Central memory CD4-positive, alpha-beta T cell (primary cell): ENCODE data around the gene SFT2D3.
"Not testable (repeated sequence)": the region's sequence is repeated elsewhere in the genome, so short reads cannot be mapped to it uniquely, and the experiment has no call there.

Experiments used
- DNase-seq: peaks from one replicate; pipeline ENCODE4 v3.0.0; 2022

The SFT2D3 gene

DNA sequence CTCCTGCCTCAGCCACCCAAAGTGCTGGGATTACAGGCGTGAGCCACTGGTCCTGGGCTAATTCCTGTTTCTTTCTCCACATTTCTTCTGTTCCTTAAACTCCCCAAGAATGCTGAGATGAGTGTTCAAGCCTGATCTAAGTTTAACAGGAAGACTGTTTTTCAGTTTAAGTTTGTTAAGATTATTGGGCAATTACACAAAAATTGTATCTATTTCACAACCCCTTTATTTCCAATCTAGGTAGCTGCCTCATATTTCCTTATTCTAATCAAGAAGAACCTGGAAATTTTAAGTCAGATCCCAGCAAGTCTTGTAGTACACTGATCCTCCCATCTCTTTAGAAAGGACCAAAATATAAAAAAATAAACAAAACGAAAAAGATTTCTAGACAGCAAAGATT is 11.7 kb downstream of the SFT2D3 start:
- no peak for DNase-seq

DNA sequence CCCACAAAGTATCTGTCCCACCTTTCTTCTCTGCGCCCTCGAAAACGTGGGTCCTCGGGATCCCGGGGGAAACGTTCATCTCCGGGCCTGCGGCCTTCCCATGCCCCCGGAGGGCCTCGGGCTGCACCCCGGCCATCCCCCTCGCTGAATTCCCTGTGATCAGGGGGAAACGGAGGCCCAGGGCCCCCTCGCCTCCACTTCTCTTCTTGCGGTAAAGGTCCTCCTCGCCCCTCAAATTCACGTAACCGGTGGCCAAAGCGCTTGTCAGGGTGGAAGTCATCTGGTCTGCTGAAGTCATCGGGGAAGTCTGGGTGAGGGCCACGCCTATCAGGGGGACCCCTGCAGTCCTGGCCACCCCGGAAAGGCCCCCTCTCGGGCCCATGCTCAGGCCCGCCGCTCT is 12.3 kb downstream of the SFT2D3 start:
- no peak for DNase-seq

DNA sequence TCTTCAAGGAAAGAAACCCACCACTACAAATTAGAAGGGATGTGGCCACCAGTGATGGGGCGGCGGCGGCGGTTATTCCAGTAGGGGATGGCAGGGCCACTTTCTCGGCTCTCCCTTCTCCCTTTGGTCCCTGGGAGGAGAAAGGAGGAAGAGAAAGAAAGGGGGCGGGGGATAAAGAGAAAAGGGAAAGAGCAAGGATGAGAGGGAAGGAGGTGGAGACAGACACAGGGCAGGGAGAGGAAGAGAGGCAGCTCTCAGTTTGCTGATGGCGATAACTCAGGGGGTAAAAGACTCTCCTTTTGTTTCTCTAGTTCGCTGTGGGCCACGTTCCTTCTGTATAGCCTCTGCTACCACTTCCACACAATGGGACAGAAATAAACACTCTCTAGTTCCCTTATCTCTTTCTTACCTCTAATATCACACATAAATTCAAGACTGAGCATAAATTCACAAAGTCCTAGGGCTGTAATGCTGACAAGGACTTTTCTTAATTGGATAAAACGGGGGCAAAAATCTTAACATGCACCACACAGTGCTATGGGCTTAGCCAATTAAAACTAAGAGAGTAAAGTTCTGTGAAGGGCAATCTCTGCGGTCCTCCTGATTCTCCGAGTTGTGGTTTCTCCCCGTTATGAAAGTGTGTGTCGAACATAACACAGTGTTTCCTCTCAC is 14.6 kb downstream of the SFT2D3 start:
- no peak for DNase-seq

DNA sequence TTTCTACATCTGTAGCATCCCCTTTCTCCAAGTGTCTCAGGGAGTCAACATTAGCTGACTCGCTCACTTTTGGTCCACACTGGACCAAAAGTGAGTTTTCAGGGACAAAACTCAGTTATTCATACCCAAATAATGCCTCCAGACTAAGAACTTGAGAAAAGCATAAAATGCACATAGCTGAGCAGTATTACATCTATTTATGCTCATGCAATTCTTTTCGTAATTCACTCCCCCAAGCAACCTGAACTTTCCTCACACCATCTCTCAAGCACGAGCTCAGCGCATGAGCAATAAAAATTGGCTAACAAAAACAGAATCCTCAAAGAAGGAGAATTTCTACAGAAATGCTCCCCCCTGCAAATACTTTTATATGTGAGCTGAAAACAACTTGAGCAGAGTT is 17.0 kb downstream of the SFT2D3 start:
- DNase-seq, result no peak

DNA sequence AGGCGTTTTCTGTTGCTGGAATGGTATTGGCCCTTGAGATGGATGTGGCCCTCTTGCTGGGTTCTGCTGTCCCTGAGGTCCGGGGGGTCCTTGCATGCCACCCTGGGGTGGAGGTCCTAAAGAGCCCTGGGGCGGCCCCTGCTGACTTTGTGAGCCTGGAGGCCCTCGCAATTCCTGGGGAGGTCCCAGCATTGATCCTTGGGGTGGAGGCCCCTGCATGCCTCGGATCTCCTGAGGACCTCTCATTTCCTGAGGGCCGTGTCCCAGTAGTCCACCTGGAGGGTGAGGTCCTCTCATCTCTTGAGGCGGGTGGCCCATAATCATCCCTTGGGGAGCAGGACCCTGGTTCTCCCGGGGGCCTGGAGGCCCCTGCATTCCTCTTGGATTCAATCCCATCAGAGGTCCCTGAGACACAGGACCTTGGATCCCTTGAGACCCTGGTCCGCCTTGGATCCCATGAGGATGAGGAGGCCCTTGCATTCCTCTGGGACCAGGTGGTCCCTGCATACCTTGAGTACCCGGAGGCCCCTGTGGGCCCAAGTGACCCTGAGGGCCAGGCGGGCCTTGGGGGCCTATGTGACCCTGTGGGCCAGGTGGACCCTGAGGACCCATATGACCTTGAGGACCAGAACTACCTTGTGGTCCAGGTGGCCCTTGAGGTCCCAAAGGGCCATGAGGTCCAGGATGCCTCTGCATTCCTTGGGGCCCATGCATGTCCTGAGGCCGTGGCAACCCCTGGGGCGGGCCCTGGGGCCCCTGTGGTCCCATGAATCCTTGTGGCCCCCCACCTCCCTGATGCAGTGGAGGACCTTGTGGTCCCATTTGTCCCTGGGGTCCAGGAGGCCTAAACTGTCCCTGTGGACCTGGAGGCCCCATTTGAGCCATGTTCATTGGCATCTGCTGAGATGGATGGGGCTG is 18.3 kb downstream of the SFT2D3 start:
- no peak for DNase-seq

DNA sequence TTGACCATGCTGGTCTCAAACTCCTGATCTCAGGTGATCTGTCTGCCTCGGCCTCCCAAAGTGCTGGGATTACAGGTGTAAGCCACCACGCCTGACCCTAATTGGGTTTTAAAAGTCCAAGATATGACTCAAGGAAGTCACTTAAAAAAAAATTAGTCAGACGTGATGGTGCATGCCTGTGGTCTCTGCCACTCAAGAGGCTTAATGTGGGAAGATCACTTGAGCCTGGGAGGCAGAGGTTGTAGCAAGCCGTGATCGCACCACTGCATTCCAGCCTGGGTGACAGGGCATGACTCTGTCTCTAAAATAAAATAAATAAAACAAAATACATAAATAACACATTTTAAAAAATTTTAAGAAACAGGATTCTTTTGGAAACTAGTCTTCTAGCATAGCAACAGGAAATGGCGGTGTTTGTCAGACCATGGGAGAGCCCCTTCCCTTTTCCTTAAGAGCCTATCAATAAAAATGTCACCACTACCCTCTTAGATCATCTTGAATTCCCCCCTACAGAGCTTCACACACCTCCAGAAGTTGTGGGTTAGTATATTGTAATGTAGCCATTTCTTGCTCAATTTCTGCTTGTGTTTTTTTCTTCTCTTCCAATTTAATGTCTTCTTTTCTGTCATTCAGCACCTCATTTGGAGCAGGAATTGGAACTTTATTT is 20.1 kb downstream of the SFT2D3 start:
- DNase-seq, result no peak

DNA sequence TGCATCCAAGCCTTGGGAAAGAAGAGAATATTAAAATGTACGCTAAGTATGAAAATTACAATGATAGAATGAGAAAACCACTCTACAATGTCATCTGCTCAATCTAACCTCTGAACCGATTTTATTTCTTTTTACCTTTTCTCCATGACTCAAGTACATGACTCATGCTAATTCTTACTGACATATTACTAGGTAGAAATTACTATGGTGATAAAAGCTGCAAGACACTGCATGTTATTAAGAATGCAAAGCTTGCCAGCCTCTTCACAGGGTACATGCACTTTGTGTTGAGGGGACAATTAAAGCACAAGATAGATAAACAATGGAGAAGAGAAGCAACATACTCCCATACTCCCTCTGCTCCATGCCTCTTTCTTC is 20.7 kb downstream of the SFT2D3 start:
- no peak for DNase-seq

DNA sequence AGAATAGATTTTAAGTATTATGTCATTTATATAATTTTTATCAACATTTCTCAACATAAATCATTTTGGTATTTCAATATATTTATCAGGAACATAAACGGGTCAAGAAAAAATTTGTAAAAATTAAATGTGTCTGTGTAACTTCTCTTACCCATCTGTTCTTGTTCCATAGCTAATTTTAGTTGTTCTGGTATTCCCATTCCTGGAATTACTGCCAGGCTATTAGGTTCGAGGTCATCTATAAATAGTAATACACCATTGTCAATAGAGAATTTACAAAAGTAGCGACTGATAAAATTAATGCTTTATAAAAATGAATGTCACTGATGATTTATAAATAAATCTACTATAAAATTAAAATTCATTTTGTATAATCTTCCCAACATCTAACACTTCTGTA is 21.5 kb downstream of the SFT2D3 start:
- no peak for DNase-seq

DNA sequence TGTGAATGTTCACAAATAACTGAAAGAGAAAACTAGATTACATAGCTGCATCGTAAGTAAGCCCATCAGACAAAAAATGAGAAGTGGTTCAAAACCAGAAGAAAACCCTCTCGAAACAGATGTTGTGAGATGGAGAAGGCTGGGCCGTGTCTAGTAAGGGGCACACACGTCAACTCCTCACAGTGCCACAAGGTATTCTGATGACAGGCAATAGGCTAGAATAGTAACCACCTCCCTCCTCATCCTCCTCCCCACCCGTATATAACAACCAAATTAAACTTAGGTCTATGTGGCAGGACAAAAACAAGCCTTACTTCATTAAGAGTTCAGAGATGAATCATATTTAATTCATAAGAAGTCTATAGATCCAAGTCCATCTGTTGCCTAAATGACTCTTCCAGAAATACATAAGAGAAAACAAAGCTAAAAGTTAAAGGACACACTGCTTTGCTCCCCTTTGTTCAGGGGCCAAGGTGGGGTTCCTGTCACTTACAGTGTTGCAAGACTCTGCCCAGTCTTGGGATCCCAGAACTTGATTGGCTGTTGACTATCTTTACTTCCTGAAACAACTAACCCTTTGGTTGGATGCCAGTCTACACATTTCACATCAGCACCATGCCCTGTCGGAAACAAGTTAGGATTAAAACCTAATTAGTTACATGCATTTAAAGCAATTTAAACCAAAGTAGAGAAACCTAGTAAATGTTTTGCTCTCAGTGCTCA is 25.0 kb downstream of the SFT2D3 start:
- DNase-seq, result no peak

DNA sequence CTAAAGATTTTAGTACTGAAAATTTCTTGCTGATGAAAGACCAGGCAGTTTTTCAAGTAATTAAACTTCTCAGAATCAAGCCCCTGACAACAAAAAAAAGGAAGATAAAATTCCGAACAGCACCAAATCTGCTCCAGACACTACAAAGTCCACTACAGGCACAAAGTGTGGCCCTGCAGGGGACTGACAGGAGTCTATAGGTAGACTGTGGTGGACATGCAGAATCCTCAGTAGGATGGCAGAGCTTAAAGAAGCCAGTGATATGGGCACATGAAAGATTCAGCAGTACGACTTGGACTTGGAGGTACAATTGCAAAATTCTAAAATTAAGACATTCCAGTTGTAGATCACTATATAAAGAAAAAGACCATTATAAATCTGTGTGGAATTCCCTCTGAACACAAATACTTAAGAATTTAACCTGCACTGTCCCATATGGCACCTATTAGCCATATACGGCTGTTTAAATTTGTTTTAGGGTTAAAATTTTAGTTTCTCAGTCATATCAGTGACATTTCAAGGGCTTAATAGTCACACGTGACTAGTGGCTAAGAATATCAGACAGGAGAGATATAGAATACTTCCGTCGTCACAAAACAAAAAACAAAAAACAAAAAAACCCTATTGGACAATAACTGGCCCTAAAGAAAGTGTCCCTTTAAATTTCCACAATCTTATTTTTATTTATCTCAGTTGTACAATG is 32.0 kb downstream of the SFT2D3 start:
- no peak for DNase-seq

DNA sequence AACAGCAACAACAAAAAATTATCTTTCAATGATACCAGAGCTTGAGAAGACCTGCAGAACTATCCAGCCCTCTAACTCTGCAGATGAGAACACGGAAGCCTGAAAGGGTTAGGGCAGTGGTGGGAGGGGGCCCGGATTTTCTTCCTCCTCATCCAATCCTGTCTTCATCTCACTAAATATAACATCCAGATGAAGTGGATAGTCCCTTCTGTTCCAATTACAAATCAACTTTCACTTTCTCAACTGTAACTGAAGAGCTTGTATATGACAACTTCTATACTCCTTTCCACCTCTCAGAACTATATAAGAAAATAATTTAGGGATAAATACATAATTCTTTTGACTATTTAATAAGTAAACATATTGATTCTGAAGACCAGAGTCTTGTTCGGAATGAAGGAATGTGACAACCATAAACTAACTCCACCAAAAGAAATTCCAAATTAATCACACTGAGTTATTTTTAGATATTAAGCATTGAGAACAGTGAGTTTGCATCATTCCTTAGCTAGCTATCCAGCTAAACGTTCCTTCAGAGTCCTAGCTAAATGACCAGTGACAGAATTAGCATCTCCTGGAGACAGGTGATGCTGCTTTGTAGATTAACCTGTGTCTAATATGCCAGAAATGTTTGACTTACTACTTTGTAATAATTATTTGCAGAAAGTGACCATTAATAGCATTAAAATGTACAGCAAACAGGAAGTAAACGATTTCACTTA is 32.7 kb downstream of the SFT2D3 start:
- no peak for DNase-seq

DNA sequence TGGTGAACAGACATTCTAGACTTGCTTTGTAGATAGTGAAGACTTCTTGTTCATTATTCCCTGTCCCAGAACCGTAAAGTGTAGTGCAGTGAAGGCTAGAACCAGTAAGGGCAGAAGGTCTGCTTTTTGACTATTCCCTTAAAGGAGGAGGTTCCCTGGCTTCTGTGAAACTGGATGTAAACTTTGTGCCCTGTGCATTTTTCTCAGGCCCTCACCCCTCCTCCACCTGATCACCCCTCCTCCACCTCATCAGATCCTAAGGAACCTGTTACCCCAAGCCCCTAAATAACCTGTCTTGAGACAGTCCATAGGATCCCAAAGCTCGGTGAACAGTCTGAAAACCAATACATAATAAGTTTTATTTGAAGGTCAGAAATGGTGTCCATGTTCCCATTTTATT is 33.7 kb downstream of the SFT2D3 start:
- no peak for DNase-seq

DNA sequence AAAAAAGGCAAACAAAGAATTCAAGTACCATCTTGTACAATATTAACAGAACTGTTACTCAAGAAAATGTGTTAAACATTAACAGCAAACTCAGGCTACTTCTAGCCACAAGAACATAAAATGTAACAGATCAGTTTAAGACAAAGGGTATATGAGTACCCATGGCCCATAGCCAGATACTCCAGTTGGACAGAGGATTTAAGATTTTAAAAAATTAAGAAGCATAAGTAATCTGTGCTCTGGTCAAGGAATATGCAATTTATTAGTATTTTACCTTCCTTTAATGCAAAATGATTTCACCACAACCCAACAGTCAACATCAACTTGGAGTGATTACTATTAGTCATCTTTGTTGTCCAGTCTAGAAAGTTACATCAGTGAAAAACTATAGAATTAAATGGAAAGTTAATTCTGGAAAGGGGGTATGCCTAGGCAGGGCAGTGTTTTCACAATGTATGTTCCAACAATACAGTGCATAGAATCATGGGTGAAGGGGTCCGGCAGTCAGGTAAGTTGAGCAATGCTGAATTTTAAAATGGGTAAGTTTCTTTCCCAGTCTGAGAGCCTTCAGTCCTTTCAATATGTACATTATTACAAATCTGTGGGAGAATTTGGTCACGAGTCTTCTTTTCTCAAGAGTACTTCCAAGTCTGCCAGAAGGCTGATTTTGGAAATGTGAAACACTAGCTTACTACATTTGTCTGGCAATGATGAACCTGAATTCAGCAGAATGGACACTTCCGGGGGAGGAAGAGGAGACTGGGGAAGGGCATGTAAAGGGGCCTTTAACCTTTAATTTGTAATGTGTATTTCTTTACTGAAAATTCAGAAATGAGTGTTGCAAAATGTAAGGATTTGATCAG is 34.5 kb downstream of the SFT2D3 start:
- no peak for DNase-seq

DNA sequence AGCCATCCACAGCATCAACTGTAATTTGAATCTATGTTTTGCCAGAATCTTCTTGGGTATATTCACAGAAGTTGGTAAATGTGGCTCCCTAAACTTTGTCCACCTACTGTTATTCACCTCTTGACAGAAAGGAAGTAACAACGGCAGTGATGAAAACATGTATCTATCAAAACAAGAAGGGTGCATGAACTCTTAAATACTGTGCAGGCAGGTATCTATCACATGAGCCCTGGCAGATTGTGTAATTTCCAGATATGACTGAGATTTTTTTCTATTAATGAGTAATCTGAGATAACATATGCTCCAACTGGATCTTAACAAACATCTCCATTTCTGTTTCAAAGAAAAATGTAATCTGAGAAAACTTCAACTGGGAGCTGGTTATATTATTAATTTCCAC is 36.6 kb downstream of the SFT2D3 start:
- DNase-seq, result no peak

DNA sequence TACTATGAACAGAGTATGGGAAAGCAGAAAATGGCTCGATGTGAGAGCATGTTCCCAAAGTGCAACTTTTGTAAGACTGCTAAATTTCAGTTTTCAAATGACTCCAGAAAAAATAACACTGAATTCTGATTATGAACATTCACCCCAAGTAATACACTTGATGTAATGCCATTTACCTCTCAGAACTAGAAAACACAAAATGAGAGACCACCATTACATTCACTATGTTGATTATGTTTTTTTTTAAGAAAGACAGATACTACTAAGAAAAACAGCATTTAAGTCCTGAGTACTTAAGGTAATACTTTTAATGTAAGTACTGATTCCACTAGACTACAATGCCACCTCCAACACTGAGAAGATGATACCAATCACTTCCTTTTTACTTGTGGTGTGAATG is 38.5 kb downstream of the SFT2D3 start:
- no peak for DNase-seq

DNA sequence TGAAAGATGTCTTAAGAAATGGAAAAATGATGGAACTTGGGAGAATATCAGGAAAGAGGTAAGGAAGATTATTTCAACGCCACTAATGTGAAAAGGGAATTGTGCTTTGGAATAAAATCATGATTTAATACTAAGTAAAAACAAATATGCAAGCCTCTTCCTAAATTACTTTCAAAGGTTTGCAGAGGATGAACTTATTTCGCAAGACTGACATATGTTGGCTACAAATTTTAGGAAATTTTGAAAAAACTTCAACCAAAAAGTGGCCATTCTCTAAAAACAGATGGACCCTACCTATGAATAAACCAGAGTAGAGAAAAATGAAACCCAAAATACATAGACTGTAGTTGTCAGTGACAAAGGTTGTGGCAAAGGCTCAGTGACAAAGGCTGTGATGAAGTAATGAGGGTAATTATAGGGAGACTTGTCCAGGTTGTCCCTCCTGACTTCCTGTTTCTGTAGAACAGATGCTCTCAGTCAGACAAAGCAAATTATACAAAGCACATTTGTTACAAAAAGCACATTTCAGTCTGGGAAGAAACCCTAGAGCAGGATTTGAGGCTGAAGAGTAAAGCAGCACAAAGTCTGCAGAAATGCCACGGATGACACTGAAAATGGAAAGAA is 39.5 kb downstream of the SFT2D3 start:
- DNase-seq, result no peak

DNA sequence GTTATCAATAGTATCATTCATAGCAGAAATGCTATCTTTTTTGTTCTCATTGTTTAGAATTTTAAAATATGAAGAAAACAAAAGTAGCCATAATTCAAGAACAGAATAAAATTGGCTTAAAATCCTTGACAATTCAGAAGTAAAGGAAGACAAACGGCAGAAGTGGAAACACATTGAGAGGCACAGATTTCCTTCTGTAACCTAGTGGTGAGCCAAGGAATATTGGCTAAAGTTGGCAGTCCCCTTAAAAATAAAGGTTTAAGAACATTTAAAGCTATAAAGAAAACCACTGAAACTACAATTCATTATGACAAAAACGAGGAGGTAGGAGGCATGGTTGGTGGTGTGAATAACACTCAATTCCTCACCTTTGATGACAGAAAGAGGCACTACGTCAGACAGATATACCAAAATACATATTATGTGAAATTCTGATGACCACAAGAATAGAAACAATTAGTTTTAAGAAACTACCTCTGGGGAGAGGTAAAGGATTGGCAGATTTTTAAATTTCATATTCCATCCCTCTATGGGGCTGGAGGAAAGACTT is 42.3 kb downstream of the SFT2D3 start:
- no peak for DNase-seq

DNA sequence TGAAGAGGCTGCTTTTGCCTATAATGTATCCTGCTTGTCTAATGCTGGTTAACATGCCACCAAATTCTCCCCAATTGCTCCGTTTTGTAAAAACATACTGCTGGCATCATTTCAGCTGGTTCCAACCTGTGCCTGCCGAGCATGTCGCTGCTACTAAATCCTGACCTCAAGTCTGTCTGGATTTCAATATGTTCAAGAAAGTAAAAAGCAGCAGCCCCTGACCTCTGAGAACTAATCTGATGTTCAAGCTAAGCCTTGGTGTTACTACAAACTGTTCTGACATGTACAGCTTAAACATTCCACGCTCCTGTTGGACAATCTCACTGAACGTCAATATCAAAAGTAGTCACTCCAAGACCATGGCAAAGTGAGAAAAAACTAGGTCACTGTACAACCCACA is 46.3 kb downstream of the SFT2D3 start:
- no peak for DNase-seq

DNA sequence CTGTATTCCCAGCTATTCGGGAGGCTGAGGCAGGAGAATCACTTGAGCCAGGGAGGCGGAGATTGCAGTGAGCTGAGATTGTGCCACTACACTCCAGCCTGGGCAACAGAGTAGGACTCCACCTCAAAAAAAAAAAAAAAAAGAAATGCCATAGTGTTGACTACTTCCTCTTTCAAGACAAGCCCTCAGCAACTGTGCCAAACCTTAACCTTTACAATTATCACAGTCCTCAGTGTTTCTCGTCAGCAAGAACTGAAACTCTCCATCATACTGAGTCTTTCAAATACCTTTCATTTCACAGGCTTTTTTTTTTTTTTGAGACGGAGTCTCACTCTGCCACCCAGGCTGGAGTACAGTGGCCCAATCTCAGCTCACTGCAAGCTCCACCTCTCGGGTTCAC is 48.2 kb downstream of the SFT2D3 start:
- not testable (repeated sequence) for DNase-seq

DNA sequence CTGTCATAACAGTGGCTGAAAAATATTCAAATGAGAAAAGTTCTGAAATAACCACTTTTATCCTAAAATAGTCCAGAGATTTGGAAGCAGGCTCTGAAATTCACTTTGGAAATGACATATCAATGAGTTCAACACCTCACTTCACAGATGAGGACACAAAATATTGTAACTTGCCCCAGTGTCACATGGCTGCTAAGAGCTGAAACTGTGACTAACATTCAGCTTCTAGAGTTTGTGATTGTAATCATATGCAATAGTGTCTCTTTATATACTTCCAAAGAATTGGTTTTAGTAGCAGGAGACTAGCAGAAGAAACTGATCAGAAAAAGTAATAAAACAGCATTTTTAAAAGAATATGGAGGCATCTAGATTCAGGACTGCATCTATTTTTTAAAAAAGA is 52.1 kb downstream of the SFT2D3 start:
- DNase-seq, result no peak
